ACC112 (cell line): ENCODE results near the gene TEX44.
"Not testable (repeated sequence)": the region's sequence is repeated elsewhere in the genome, so short reads cannot be mapped to it uniquely, and the experiment has no call there.

Experiments used
- H2AFZ ChIP-seq: fragments of 200-600 bp; sonication (generic); one replicate; pipeline ENCODE4 v1.6.0; 2017; ENCODE audit warnings: antibody characterized with exemption, low read length; ENCODE audit not compliant: unreplicated experiment
- H3K27ac ChIP-seq: fragments of 200-600 bp; sonication (generic); 2 replicates; pipeline ENCODE4 v1.5.1; 2014; ENCODE audit warnings: low read depth, mild to moderate bottlenecking, antibody characterized with exemption, low read length, moderate library complexity
- H3K27me3 ChIP-seq: fragments of 200-600 bp; sonication (generic); 2 replicates; pipeline ENCODE4 v1.6.1; 2014; ENCODE audit warnings: mild to moderate bottlenecking, antibody characterized with exemption, low read length, moderate library complexity, mixed read lengths; ENCODE audit not compliant: insufficient read depth
- H3K36me3 ChIP-seq: fragments of 200-600 bp; sonication (generic); 2 replicates; pipeline ENCODE4 v1.6.1; 2016; ENCODE audit warnings: mild to moderate bottlenecking, antibody characterized with exemption, low read length, moderate library complexity, mixed read lengths; ENCODE audit not compliant: insufficient read depth
- H3K4me1 ChIP-seq: fragments of 200-600 bp; sonication (generic); one replicate; pipeline ENCODE4 v1.6.1; 2016; ENCODE audit warnings: low read length, mixed read lengths; ENCODE audit not compliant: insufficient read depth, unreplicated experiment, control insufficient read depth
- H3K4me3 ChIP-seq: fragments of 200-600 bp; sonication (generic); 2 replicates; pipeline ENCODE4 v1.5.1; 2014; ENCODE audit warnings: mild to moderate bottlenecking, low read depth, low read length
- H3K79me2 ChIP-seq: fragments of 200-600 bp; sonication (generic); one replicate; pipeline ENCODE4 v1.6.0; 2016; ENCODE audit warnings: low read length; ENCODE audit not compliant: control insufficient read depth, unreplicated experiment, insufficient read depth

TEX44 gene

DNA sequence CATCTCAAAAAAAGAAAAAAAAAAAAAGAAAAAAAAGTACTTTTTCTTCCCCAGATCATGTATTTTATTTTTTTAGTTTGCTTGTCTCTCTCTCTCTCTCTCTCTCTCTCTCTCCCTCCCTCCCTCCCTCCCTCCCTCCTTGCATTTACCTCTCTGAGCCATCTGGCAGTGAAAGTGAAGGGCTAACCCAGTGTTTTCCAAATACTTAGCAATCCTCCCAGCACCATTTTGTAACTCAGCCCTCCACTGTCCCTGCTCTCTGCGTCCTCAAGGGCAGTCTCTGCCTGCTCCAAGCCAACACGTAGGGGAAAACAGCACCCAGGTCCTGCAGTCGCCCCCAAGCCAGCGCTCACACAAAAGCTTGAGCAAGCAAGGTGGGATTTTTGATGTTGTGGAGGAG is 19.6 kb upstream of the TEX44 start:
- Histone ChIP-seq H3K36me3 (no peaks in the 10 kb centered on the region), H2AFZ (no peak overlapping the region), H3K27me3 (no peaks in the 10 kb centered on the region), H3K27ac (no peak overlapping the region), H3K79me2 (no peaks in the 10 kb centered on the region), H3K4me1 (no peaks in the 10 kb centered on the region), H3K4me3 (no peak overlapping the region)

DNA sequence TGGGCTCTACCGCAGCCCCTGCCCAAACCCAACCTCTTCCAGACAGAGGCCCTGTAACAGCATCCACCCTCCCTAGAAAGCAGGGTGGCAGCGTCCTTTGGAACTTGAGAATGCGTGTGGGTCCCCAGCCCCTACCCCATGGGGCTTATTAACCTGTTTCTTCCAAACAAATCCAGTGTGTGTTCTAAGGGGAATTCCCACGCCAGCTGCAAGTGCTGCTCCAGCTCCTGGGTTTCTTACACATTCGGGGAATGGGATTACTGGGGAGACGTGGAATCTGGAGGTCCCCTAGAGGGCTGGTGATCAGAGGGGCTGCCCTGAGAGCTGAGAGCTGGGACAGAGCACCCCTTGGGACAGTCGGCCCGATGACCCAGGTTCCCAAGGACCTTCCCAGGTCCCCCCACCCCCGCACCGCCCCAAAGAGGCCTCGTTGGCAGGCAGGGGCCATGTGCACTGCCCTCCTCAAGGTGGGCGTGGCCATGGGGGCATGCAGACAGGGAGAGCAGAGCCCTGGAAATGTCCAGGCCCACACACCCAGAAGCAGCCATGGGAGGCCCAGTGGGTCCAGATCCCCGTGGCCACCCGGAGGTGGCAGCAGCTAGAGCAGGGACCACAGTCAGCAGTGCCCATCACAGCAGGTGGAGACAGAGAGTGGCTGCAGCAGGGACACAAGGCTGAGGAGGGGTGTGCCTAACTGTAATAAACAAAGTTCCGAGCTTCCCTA is 18.8 kb upstream of the TEX44 start:
- Histone ChIP-seq H3K4me1 (no peaks in the 10 kb centered on the region), H3K4me3 (no peak overlapping the region), H3K79me2 (no peaks in the 10 kb centered on the region), H3K27me3 (no peaks in the 10 kb centered on the region), H2AFZ (no peak overlapping the region), H3K36me3 (no peaks in the 10 kb centered on the region), H3K27ac (no peak overlapping the region)

DNA sequence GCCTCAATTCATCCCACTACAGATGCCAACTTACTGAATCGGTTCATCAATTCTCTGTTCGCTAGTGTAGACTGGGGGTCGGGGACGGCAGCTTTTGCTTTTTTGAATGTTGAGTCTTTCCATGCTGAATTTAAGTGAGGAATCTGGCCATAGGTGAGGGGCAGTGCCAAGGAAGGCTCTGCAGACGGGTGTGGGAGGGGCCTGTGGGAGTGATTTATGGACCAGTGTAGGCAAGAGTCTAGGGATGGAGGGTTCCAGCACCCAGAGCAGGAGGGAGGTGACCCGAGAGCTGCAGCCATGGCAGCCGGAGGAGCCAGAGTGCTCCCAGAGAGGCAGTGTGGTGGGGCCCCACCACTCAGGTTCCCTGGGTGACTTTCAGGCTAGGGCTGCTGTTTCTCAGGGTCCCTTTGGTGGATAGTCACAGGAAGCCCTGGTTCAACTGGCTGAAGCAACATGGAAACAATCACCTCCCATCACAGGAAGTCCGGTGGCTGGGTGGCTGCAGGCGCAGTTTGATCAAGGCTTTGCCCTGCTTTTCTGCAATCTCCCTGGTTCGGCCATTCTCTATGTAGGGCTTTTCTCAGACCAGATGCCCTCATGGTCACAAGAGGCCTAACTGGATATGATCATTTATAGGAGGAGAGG is 16.9 kb upstream of the TEX44 start:
- no peak overlapping the region for H3K4me3 ChIP-seq
- H3K79me2 ChIP-seq = no peaks in the 10 kb centered on the region
- no peaks in the 10 kb centered on the region for H3K36me3 ChIP-seq
- no peak overlapping the region for H2AFZ ChIP-seq
- H3K27me3 ChIP-seq = peaks cover 9% of the 10 kb centered on the region; the same call in 1 of the 2 replicates
- no peaks in the 10 kb centered on the region for H3K4me1 ChIP-seq
- no peak overlapping the region for H3K27ac ChIP-seq

DNA sequence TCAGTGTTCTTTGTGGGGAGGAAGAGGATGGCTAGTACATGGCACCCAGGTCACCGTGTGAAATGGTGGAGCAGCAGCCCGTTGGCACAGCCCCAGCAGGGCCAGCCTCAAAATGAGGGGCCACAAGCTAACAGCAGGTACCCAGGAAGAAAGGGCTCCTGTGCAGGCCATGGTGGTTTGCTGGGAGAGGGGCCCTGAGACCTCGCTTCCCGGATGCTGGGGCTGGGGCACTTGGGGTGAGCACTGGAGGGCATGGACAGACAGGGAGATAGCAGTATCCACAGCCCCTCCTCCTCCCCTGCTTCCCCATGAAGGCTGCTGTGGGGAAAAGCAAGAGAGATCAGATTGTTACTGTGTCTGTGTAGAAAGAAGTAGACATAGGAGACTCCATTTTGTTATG is 16.2 kb upstream of the TEX44 start:
- no peaks in the 10 kb centered on the region for H3K79me2 ChIP-seq
- no peaks in the 10 kb centered on the region for H3K4me1 ChIP-seq
- H2AFZ ChIP-seq = no peak overlapping the region
- H3K27ac ChIP-seq = no peak overlapping the region
- H3K36me3 ChIP-seq = no peaks in the 10 kb centered on the region
- H3K4me3 ChIP-seq = no peak overlapping the region
- peaks cover 9% of the 10 kb centered on the region; the same call in 1 of the 2 replicates for H3K27me3 ChIP-seq

DNA sequence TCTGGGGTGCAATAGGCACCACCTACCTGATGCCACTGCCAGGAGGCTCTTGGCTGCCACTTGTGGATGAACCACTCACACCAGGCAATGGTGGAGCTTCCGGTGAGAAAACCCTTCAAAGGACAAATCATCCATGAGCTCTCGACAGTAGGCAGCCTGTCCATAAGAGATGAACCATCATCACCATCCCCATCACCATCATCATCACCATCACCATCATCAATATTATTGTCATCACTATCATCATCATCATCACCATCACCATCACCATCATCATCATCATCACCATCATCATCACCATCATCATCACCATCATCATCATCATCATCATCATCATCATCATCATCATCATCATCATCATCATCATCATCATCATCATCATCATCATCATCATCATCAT is 14.0 kb upstream of the TEX44 start:
- H3K27me3 ChIP-seq, H3K4me3 ChIP-seq, H2AFZ ChIP-seq, H3K27ac ChIP-seq, H3K36me3 ChIP-seq, H3K79me2 ChIP-seq, H3K4me1 ChIP-seq: not testable (repeated sequence)

DNA sequence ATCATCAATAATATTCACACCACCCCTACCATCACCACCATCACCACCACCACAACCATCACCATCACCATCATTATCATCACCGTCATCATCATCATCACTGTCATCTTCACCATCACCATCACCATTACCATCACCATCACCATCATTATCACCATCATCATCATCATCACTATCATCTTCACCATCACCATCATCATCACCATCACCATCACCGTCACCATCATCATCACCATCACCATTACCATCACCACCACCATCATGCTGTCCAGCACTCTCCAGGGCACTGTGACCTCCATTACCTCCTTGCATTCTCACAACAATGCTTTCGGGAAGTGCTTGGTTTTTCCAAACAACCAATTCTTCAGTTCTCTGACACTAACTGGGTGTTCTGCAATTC is 13.1 kb upstream of the TEX44 start:
- Histone ChIP-seq H3K27ac (no peak overlapping the region), H3K4me1 (no peaks in the 10 kb centered on the region), H3K79me2 (no peaks in the 10 kb centered on the region), H3K4me3 (no peak overlapping the region), H3K27me3 (peaks cover 9% of the 10 kb centered on the region; the same call in 1 of the 2 replicates), H2AFZ (no peak overlapping the region), H3K36me3 (no peaks in the 10 kb centered on the region)

DNA sequence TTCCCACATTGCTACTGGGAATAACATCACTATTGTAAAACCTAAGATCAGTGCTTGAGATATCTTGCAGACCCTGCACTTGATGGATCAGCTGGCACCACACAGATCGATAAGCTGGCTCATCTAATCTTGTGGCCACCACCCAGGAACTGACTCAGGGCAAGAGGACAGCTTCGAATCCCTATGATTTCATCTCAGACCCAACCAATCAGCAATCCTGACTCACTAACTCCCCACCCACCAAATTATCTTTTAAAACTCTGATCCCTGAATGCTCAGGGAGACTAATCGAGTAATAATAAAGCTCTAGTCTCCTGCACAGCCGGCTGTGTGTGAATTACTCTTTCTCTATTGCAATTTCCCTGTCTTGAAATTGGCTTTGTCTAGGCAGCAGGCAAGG is 11.3 kb upstream of the TEX44 start:
- no peak overlapping the region for H3K4me3 ChIP-seq
- no peak overlapping the region for H3K27ac ChIP-seq
- no peaks in the 10 kb centered on the region for H3K79me2 ChIP-seq
- no peaks in the 10 kb centered on the region for H3K4me1 ChIP-seq
- H3K27me3 ChIP-seq = peaks cover 9% of the 10 kb centered on the region; the same call in 1 of the 2 replicates
- no peak overlapping the region for H2AFZ ChIP-seq
- no peaks in the 10 kb centered on the region for H3K36me3 ChIP-seq

DNA sequence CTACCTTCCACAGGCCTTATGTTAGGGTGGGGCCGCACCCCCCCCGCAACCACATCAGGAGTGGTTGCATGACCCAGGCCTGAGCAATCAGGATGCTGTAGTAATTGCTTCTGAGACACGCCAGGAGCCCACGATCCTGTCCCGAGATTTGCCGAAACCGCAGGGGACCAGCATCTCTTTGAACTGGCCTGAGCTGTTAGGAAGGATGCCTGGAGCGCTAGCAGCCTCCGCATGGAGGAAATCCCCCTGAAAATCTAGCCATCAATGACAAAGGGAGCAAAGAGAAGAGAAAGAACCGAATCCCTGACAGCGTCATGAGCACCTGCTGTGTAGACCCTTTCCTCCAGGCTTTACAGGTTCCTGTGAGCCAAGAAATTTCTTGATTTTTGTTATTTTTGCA is 8.7 kb upstream of the TEX44 start:
- no peak overlapping the region for H3K27ac ChIP-seq
- H3K79me2 ChIP-seq = no peaks in the 10 kb centered on the region
- no peak overlapping the region for H2AFZ ChIP-seq
- no peak overlapping the region for H3K4me3 ChIP-seq
- no peaks in the 10 kb centered on the region for H3K4me1 ChIP-seq
- H3K36me3 ChIP-seq = no peaks in the 10 kb centered on the region
- H3K27me3 ChIP-seq = peaks cover 9% of the 10 kb centered on the region; the same call in 1 of the 2 replicates

DNA sequence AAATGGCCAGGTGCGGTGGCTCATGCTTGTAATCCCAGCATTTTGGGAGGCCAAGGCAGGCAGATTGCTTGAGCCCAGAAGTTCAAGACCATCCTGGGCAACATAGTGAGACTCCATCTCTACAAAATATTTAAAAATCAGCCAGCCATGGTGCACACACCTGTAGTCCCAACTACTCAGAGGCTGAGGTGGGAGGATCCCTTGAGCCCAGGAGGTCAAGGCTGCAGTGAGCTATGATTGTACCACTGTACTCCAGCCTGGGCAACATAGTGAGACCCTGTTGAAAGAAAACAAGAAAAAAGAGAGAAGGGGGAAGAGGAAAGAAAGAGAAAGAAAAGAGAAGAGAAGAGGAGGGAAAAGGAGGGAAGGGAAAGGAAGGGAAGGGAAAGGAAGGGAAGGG is 4.9 kb upstream of the TEX44 start:
- H3K4me3 ChIP-seq, H3K27me3 ChIP-seq, H3K79me2 ChIP-seq, H3K36me3 ChIP-seq, H3K4me1 ChIP-seq, H3K27ac ChIP-seq, H2AFZ ChIP-seq: not testable (repeated sequence)

DNA sequence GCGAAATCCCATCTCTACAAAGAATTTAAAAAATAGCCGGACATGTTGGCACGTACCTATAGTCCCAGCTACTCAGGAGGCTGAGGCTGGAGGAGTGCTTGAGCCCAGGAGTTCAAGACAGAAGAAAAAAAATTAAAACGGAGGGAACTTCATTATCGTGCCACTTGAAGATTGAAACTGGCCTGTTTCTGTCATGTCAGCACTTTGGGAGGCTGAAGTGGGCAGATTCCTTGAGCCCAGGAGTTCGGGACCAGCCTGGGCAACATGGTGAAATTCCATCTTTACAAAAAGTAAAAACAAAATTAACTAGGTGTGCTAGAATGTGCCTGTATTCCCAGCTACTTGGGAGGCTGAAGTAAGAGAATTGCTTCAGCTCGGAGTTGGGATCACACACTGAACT is 3.0 kb upstream of the TEX44 start:
- H2AFZ ChIP-seq = no peak overlapping the region
- H3K27me3 ChIP-seq = no peaks in the 10 kb centered on the region
- no peak overlapping the region for H3K27ac ChIP-seq
- no peak overlapping the region for H3K4me3 ChIP-seq
- no peaks in the 10 kb centered on the region for H3K36me3 ChIP-seq
- no peaks in the 10 kb centered on the region for H3K4me1 ChIP-seq
- H3K79me2 ChIP-seq = no peaks in the 10 kb centered on the region

DNA sequence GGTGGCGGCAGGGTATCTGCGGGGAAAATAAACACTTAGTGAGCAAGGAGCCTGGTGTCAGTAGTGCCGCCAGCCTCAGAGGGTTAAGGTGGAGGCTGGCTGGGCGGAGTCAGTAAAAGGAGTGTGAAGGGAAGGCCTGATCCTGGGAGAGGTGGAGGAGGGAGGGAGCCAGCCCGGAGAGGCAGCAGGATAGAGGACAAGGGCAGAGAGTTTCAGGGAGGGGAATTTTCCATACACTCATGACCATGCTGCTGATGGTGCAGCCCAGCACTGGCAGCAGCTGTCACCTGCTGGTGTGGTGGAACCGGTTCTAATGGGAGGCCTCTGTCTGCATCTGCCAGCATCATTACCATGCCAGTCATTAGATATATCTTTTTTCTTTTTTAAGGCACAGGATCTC is 2.0 kb upstream of the TEX44 start:
- Histone ChIP-seq H3K4me1 (no peaks in the 10 kb centered on the region), H3K79me2 (no peaks in the 10 kb centered on the region), H3K27me3 (no peaks in the 10 kb centered on the region), H3K4me3 (no peak overlapping the region), H3K27ac (no peak overlapping the region), H3K36me3 (no peaks in the 10 kb centered on the region), H2AFZ (no peak overlapping the region)
